ENCODE results near the gene CNOT2.

The CNOT2 gene

DNA sequence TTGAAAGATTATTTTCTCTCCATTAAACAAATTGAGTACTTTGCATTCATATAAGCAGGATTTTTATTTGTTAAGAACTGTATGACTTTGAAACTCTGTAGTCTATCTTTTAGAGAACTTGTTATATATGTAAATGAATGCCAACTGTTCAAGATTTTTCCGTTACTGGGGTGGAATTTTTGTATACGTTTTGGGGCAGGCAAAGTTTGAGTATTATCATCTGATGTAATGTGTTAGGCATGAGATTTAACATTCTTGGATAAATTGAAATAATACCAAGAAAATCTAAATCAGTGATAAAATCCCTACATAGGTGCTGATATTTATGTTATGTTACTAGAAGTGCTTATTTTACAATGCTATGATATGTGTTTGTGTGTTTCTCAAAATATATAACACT, 8.4 kb downstream of the CNOT2 start:
- no peak for DNase-seq (ENCODE audit: low read depth in 2 of 3, low spot score in 2 of 3)

DNA sequence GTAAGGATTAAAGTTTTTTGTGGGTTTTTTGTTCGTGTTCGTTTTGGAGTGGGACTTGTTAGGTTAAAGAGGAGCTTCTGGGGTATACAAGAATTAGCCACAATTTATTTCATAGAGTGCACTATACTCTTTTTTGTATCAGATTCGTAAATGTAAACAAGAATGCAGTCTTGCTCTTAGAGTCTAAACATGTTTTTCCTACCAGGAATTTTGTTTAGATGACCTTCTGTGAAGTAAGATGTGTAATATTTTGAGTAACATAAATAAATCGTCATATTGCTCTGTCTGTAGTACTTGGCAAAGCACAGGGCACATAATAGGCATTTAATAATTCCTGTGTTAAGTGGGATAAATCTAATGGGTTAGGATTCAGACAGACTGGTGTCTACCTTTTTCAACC, 9.6 kb downstream of the CNOT2 start:
- no peak for DNase-seq (ENCODE audit: low read depth in 2 of 3, low spot score in 2 of 3)

DNA sequence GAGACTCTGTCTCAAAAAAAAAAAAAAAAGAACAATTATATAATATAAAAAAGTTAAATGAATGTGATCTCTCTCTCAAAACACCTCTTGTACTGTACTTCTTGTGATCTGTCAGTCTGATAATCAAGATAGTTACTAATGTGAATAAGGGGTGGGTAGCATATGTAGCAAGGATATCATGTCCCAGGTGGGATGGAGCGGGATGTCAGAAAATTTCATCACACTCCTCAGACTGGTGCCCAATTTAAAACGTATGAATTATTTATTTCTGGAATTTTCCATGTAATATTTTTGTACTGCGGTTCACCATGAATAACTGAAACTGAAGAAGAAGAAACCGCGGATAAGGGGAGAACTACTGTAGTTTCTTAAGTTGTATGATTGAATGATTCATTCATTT, 11.0 kb downstream of the CNOT2 start:
- DNase-seq (ENCODE audit: low read depth in 2 of 3, low spot score in 2 of 3) = no peak

DNA sequence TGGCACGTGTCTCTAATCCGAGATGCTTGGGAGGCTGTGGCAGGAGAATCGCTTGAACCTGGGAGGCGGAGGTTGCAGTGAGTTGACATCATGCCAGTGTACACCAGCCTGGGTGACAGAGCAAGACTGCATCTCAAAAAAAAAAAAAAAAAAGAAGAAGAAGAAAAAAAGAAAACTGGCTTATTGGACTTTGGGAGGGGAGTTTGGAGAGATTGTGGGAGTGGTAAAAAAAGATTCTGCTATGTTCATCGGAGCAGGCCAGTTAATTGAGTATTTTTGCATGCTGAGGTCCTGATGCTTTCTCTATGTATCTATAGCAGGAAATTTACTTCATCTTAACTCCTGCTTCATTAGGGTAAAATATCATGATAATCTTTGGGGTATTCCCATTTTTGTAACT, 11.6 kb downstream of the CNOT2 start:
- DNase-seq (ENCODE audit: low read depth in 2 of 3, low spot score in 2 of 3) = no peak

DNA sequence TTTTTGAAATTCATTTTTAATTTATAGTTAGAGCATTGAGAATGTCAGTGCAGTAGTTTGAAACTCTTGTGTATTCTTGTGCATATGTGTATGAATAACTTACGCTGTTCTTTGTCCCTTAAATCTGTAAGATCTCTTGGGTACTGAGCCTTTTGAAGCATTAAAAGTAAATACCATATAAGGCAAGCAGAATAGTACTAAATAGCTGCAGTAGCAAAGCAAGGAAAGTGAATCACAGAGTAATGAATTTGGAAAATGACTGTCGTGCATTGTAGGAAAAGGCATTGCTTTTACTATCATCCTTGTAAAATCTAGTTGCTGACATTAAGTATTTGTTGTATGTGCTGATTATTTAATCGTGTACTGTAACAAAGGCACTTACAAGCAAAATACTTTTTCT, 12.1 kb downstream of the CNOT2 start:
- no peak for DNase-seq (ENCODE audit: low read depth in 2 of 3, low spot score in 2 of 3)

DNA sequence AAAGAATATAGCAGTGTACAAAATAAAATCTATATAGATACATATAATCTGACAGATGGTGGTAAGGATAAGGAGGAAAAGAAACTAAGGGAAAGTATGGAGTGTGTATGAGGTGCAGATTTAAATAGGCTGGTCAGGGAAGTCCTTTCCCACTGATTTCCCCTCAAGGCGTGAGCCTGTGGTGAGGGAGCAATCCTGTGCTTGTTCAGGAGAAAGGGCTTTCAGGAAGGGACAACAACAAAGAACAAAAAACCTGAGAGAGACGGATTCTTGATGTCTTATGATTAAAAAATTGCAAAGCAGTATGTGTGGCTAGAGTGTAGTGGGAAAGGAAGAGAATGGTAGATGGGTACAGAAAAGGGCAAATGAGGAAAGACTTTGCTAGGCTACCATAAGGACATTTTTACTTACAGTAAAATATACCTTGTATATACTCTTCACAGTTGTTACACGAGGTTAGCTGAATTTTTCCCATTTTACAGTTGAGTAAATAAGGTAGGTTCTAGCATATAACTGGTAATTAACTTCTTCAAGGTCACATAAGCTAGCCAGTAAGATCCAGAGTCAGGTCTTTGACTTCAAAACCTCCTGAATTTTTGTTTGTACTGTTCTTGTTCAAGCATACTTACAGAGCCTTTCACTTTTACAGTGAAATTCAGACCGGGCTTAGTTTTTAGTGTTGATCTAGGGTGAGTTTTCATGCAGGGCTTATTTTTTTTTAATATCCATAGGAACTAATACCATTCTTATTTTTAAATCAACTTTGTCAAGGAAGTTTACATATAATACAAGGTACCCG, 15.6 kb downstream of the CNOT2 start:
- DNase-seq (ENCODE audit: low read depth in 2 of 3, low spot score in 2 of 3) = no peak

DNA sequence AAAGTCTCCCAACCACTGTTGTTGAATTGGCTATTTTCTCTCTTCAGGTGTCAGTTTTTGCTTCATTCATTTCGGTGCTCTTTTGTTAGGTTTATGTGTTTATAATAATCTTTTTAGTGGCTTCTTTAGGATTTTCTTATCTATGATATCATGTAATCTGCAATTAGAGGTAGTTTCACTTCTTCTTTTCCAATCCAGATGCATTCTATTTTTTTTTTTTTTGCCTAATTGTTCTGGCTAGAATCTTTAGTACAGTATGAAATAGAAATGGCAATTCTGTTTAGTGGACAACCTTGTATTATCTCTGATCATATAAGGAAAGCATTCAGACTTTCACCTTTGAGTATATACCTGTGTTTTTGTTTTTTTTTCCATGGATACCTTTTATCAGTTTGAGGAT, 17.4 kb downstream of the CNOT2 start:
- no peak for DNase-seq (ENCODE audit: low read depth in 2 of 3, low spot score in 2 of 3)

DNA sequence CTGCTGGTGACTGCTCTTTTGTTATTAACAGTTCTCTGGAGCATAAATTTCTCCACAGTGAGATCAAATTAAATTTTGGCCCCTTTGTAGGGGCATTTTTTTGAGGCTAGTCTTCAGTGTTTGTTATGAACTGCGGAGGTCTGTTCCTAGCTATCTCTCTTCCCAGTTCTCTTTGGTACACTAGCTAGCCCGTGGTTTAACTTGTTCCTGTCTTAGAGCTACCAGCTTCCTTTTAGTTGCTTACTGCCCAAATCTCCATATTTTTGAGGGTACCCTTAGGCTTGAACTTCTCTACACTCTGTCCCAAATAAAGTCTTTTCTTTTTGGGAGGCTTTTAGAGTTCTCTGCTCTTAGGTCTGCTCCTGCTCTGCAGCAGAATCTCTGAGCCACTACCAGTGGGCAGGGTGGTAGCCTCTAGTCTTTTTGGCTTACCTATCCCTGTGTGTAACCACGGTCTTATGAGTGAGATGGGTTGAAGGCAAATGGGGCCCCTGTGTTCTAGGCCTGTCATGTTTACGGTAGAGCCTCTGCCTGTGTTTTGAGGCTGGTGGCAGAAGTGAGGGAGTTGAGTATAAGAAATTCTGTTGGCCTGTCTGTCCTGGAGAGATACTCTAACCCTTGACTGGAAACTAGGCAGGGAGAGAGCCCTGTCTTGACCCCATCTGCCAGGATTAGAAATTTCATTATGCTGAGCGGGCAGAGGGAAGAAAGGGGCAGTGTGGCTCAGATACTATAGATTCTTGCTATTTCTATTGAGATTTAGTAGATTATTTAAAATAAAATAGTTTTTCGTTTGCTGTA, 21.0 kb downstream of the CNOT2 start:
- no peak for DNase-seq (ENCODE audit: low read depth in 2 of 3, low spot score in 2 of 3)

DNA sequence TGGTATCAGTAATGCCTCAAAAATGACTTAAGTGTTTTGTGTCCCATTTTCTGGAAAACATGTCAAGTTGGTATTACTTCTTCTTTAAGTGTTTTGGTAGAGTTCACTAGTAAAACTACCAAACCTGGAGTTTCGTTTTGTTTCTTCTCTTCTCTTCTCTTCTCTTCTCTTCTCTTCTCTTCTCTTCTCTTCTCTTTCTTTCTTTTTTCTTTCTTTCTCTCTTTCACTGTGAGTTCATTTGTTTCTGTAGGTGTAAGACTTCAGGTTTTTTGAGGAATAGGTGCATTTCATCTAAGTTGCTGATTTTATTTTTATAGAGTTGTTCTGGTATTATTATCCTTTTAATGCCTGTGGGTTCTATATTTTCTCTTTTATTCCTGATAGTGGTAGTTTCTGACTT, 21.9 kb downstream of the CNOT2 start:
- no peak for DNase-seq (ENCODE audit: low read depth in 2 of 3, low spot score in 2 of 3)

DNA sequence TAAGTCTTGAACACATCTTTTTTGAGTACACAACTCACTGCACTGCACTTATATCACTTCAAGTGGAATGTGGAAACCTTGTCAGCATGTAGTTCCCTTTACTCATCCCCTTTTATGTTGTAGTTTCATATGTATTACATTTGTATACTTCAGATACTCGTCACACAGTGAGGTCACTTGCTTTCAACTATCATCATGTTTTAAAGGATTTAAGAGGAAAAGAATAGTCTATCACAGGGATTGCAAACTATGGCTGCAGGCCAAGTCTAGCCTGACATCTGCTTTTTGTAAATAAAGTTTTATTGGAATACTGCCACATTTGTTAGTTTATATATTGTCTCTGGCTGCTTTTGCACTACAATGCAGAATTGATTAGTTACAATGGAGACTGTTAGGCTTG, 24.3 kb downstream of the CNOT2 start:
- no peak for DNase-seq (ENCODE audit: low read depth in 2 of 3, low spot score in 2 of 3)

DNA sequence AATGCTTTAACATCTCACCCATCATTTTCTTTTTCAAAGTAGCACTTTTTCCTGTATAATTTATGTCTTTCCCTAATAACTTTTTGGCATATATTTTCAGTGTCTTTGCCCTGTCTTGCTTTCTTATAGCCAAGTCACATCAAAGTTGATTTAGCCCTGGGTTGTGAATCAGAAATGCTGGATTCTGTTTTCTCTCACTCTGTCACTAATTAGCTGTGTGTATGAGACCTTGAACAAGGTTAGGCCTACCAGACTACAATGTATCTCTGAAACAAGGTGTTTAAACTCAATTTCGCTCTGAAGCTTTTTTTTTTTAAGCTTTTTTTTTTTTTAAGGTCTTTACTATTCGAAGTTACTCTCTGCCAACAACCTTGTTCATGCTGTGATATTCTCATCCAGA, 25.7 kb downstream of the CNOT2 start:
- DNase-seq (ENCODE audit: low read depth in 2 of 3, low spot score in 2 of 3) = no peak

DNA sequence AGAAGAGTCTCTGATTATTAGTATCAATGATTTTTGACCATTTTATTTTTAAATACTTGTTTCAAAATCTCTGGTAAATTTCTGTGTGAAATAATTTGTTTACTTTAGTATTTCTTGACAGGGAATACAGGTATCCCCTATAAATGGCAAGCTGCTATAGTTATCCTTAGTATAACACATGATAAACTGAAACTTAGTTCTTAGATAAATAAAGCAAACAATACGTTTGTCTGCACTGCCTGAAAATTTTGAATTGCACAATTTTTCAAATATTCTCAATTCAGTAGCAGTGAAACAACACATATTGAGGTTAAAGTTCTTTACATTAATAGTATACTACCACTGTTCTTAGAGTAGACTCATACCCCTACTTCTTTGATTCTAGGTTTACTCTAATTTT, 26.9 kb downstream of the CNOT2 start:
- no peak for DNase-seq (ENCODE audit: low read depth in 2 of 3, low spot score in 2 of 3)

DNA sequence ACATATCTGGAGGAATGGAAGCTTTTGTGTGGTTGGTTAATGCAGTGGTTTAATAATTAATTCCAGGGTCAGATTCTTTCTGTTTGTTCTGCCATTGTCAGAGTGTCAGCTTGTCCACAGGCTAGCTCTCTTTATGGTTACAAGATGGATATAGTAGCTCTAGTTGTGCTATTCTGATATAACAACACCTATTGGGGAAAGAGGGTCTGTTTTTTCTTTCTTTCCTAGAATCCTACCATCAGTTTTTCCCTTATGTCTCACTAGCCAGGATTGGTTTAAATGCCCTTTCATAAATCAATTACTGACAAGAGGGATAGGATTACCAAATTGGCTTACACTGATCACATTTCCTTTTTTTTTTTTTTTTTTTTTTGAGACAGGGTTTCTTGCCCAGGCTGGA, 27.8 kb downstream of the CNOT2 start:
- no peak for DNase-seq (ENCODE audit: low read depth in 2 of 3, low spot score in 2 of 3)

DNA sequence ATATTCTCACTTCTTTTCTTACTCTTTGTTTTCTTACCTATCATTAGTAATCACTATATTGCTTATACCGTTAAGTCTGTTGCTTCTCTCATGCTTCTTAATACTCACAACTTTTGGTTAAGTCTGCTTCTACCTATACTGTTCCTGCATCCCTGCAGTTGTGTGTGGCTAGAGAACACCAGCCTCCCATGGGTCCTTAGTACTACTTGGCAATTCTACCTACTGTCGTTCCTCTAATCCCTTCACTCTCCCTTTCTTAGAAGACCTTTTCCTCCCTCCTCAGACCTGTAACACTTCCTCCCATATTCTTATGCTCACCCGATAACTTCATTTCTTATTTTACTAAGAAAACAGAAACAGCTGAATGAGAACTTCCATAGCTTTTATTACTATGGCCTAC, 29.3 kb downstream of the CNOT2 start:
- DNase-seq (ENCODE audit: low read depth in 2 of 3, low spot score in 2 of 3) = no peak

DNA sequence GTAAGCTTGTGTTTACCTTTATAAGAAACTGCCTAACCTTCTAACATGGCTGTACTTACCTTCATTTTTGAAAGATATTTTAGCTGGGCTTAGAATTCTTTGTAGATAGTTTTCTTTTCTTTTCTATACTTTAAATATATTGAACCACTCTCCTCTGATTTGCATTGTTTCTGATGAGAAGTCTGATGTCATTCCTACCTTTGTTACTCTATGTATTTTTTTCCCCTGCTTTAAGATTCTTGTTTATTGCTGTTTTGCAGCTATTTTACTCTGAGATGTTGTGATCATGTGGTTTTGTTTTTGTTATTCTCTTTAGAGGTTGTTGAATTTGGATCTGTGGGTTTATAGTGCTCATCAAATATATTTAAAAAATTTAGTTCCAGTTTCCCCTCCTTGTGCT, 31.8 kb downstream of the CNOT2 start:
- no peak for DNase-seq (ENCODE audit: low read depth in 2 of 3, low spot score in 2 of 3)

DNA sequence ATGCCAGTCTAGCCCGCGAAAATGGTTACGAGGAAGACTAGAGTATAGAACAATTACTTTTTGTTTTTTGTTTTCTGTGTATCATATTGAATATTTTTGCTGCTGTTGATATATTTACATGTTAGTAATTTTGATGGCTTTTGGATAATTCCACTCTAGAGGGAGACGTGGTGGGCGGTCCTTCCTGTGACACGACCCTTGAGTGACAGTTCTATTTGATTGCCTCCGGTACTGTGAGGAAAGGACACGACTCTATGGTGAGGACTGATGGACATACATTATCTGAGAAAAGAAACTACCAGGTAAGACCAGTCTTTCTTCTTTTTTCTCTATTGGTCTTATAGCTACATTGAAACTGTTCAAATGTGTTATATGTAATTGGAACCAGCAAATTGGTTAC, 34.7 kb downstream of the CNOT2 start:
- DNase-seq (ENCODE audit: low read depth in 2 of 3, low spot score in 2 of 3) = no peak

DNA sequence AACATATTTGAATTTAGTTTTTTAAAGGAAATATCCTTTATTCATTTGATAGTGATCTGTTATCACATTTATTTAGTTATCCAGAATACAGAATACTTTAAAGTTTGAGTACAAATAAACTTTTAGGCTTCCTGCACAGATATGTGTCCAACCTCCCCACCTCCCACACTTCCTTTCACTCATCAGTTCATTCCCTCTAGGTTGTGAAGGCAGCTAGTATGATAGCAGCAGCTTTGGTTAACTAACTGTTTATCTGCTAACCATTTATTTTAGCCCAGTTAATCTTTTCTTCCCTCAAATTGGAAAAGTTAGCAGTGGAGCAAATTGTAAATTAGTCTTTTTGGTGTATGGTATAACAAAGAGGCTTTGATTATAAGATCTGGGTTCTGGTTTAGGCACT, 35.7 kb downstream of the CNOT2 start:
- DNase-seq (ENCODE audit: low read depth in 2 of 3, low spot score in 2 of 3) = no peak

DNA sequence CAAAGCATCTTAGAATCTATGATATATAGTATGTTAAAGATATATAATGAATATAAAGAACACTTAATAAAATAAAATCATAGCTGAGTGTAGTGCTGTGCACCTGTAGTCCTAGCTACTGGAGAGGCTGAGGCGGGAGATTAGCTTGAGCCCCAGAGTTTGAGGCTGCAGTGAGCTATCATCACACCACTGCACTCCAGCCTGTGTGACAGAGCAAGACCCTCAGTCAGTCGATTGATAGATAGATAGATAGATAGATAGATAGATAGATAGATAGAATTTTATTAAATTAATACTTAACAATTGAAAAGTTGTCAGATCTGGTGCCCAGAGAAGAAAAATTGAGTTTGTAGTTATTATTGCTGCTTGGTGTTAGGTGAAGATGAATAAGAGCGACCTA, 40.0 kb downstream of the CNOT2 start:
- DNase-seq (ENCODE audit: low read depth in 2 of 3, low spot score in 2 of 3) = no peak

DNA sequence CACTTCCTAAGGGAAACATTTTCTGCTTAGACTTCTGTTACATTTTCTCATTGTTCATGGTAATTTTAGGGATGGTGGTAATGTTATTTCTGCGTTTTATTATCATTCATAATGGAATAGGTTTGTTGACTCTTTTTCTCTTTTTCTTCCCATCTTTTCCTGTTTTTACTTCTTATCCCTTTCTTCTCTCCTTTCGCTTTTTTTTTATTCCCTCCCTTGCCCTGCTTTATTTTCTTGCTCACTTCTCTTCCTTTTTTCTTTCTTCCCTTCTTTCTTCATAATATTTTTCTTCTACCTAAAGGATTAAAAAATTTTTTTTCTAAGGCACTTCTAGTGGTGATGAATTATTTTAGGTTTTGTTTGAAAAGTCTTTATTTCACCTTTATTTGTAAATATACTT, 45.6 kb downstream of the CNOT2 start:
- no peak for DNase-seq (ENCODE audit: low read depth in 2 of 3, low spot score in 2 of 3)

DNA sequence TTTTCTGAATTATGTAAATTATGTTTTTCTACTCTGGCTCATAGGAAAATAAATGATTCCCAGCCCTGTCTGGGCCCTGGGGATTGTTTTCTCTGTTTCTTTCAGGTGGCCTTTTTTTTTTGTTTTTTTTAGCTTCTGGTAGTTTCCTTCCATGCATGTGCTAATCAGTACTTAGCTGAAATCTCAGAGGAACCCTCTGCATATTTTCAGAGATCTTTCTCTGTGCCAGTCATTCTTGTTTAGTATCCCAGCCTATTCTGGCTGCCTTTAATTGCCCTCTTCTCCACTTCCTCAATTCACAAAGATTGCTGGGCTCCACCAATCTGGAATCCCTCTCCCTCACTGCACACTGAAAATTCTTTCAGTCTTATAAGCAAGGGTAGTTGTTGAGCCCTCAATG, 46.9 kb downstream of the CNOT2 start:
- DNase-seq (ENCODE audit: low read depth in 2 of 3, low spot score in 2 of 3) = no peak

DNA sequence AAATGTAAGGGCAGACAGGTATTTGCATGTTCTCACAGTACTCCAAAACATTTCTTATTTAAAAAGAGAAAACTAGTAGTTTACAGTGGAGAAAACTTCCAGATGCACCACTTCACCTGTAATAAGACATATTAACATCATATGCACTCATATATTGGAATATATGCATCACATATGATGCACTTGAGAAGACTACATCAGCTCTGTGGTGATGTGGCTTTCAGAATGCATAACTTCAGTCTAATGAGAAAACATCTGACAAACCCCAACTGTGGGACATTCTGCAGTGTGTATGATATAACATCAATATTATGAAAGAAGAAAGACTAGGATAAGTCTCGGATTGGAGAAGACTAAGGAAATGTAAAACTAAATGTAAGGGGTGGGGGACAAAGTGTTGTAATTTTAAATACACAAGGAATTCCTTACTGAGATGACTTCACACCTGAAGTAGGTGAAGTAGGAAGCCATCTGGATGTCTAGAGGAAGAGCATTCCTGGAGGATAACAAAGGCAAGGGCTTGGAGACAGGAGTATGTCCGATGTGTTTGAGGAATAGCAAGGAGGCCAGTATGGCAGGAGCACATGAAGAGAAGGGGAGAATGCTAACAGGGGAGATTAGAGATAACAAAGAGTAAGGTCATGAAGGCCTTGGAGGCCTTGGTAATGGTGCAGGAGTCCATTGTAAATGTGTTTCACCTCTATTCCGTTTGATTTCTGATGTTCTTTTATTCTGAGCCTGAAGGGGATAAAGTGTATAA, 49.0 kb downstream of the CNOT2 start:
- no peak for DNase-seq (ENCODE audit: low read depth in 2 of 3, low spot score in 2 of 3)

Data from activated CD8-positive, alpha-beta memory T cell treated with anti-CD3 and anti-CD28 coated beads for 48 hours (primary cell).